MCF 10A (cell line): Measurements from ENCODE around the gene AGBL4. TPM values are rescaled to one million over a fixed set of nuclear protein-coding genes. Genes with fewer than 3 reads are reported as not detected.

Source experiments
- BruUV-seq: library from RNA; stranded (reverse); fragments of 400-500 nt; replicated peaks from 2 replicates; lab custom pipeline; 2021; lab: Mats Ljungman, UMichigan
- CTCF ChIA-PET: fragments of 300-600 bp; sonication (Branson Sonifier 250); formaldehyde crosslinking; extraction: SDS; loops from one replicate; lab custom pipeline; 2021; ENCODE audit warnings: antibody characterized with exemption, inconsistent platforms; lab: Yijun Ruan, JAX
- POLR2A ChIA-PET: fragments of 300-600, 350-650 bp; sonication (Branson Sonifier 250); formaldehyde crosslinking; extraction: SDS; loops from one replicate; lab custom pipeline; 2020; ENCODE audit warnings: antibody characterized with exemption, inconsistent platforms; lab: Yijun Ruan, JAX
- DNase-seq: peaks from one replicate; pipeline ENCODE4 v3.0.0-alpha.2; 2018; ENCODE audit not compliant: unreplicated experiment
- H3K27ac Mint-ChIP-seq: one replicate; pipeline ENCODE4 v1.8.0; 2022; ENCODE audit warnings: mild to moderate bottlenecking, low read depth, mixed read lengths; ENCODE audit not compliant: unreplicated experiment
- H3K27me3 Mint-ChIP-seq: one replicate; pipeline ENCODE4 v1.8.0; 2022; ENCODE audit warnings: mixed read lengths; ENCODE audit not compliant: insufficient read depth, unreplicated experiment
- H3K36me3 Mint-ChIP-seq: one replicate; pipeline ENCODE4 v1.8.0; 2022; ENCODE audit warnings: mild to moderate bottlenecking, moderate library complexity, mixed read lengths; ENCODE audit not compliant: insufficient read depth, unreplicated experiment
- H3K4me1 Mint-ChIP-seq: one replicate; pipeline ENCODE4 v1.8.0; 2022; ENCODE audit warnings: mixed read lengths; ENCODE audit not compliant: insufficient read depth, unreplicated experiment
- H3K4me3 Mint-ChIP-seq: one replicate; pipeline ENCODE4 v1.8.0; 2022; ENCODE audit warnings: mild to moderate bottlenecking, moderate library complexity, mixed read lengths; ENCODE audit not compliant: unreplicated experiment
- H3K9me3 Mint-ChIP-seq: one replicate; pipeline ENCODE4 v1.8.0; 2022; ENCODE audit warnings: mixed read lengths; ENCODE audit not compliant: unreplicated experiment
- intact Hi-C: fragments of 100-400 bp; cut with micrococcal nuclease; formaldehyde crosslinking; loops from 2 replicates; pipeline ENCODE4 v1.14.1; 2022
- total RNA-seq: library from RNA; stranded (reverse); gene quantifications from 2 replicates; pipeline ENCODE4 v1.2.3, GENCODE V29; 2022
- TF ChIP-seq, protein P1 (sequence below): fragments of 200-600 bp; IDR thresholded peaks from one replicate; pipeline ENCODE4 v1.8.0; 2022; ENCODE audit warnings: antibody characterized with exemption, mild to moderate bottlenecking; ENCODE audit not compliant: unreplicated experiment

Gene AGBL4
- total RNA-seq, 1 experiment from 2014 or later = not detected

DNA sequence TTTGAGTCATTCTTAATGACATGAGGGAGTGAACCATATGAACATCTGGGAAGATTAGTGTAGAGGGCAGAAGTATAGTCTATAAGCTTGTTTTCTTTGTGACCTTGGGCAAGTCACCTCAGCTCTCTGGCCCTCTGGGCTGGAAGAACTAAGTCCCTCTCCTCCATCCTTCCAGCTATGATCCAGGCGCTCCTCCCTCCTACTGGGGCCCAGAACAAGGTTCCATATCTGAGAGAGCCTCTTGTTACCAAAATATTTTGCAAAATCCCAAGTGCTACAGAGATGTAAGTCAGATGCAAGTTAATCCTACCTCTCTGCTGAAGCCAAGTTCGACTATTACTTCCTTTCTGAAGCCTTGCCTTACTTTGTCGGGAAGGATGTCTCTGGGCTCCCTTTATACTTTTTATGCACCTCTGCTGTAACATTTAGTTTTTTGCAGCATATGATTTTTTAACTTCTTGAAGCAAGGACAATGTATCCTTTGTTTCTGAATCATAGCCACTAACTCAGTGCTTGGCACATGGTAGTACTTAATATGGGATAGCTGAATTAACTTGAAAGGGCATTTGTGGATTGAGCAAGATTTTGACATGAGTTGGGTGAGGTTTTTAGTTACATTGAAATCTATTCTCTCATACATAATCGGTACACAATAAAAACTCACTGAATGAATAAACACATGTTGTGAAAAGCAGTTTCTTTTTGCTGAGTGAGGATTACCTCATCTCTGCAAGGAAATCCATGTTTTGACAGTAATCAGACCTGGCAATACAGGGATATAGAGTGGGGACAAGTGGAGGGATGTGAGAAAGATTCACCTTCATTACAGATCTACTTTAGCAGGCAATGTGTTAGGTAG lies 1192.4 kb downstream of the AGBL4 start:
- H3K4me1 Mint-ChIP-seq = peaks cover 4% of the 10 kb centered on the region
- TF ChIP-seq, protein P1, sequence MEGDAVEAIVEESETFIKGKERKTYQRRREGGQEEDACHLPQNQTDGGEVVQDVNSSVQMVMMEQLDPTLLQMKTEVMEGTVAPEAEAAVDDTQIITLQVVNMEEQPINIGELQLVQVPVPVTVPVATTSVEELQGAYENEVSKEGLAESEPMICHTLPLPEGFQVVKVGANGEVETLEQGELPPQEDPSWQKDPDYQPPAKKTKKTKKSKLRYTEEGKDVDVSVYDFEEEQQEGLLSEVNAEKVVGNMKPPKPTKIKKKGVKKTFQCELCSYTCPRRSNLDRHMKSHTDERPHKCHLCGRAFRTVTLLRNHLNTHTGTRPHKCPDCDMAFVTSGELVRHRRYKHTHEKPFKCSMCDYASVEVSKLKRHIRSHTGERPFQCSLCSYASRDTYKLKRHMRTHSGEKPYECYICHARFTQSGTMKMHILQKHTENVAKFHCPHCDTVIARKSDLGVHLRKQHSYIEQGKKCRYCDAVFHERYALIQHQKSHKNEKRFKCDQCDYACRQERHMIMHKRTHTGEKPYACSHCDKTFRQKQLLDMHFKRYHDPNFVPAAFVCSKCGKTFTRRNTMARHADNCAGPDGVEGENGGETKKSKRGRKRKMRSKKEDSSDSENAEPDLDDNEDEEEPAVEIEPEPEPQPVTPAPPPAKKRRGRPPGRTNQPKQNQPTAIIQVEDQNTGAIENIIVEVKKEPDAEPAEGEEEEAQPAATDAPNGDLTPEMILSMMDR = no peak
- no TSS peak for BruUV-seq
- H3K27me3 Mint-ChIP-seq = no peaks in the 10 kb centered on the region
- ChIA-PET POLR2A (interaction anchor here (0.9 to 1.7 kb wide), 2 partner anchors 21 to 47 kb away, joined by 3 to 5 read pairs; no protein-coding TSS in a partner anchor), CTCF (interaction anchor here (0.5 to 1.9 kb wide), 6 partner anchors 11 to 183 kb away, joined by 3 to 8 read pairs (median 5); no protein-coding TSS in a partner anchor)
- no peaks in the 10 kb centered on the region for H3K9me3 Mint-ChIP-seq
- no peak overlapping the region for H3K4me3 Mint-ChIP-seq
- intact Hi-C loops = no loop called here
- H3K36me3 Mint-ChIP-seq = no peaks in the 10 kb centered on the region
- H3K27ac Mint-ChIP-seq = peak overlapping the region; percentile 7
- DNase-seq = peak; percentile 26

DNA sequence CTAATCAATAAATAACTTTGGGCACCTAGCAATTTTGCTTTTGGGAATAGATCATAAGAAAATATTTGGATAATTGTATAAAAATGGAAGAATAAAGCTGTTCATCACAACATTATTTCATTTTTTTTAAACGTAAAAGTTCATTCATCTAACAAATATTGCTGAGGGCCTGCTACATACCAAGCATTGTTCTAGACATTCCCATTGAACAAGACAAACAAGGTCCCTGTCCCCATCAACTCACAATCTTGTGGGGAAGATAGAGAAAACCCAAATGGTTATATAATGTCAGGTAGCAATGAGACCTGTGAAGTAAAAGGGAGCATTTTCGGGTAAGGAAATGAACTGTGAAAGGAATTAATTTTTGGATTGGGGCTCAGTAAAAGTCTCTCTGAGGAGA lies 1193.0 kb downstream of the AGBL4 start:
- H3K4me1 Mint-ChIP-seq = peaks cover 4% of the 10 kb centered on the region
- intact Hi-C loops = no loop called here
- H3K9me3 Mint-ChIP-seq = no peaks in the 10 kb centered on the region
- no peak for DNase-seq
- ChIA-PET CTCF (interaction anchor here (0.5 to 2.2 kb wide), 6 partner anchors 10 to 182 kb away, joined by 3 to 11 read pairs (median 5); no protein-coding TSS in a partner anchor), POLR2A (interaction anchor here (0.9 to 1.7 kb wide), 2 partner anchors 22 to 48 kb away, joined by 3 to 5 read pairs; no protein-coding TSS in a partner anchor)
- H3K27me3 Mint-ChIP-seq = no peaks in the 10 kb centered on the region
- no peak overlapping the region for H3K4me3 Mint-ChIP-seq
- no TSS peak for BruUV-seq
- no peaks in the 10 kb centered on the region for H3K36me3 Mint-ChIP-seq
- TF ChIP-seq, protein P1 = no peak
- H3K27ac Mint-ChIP-seq = no peak overlapping the region

DNA sequence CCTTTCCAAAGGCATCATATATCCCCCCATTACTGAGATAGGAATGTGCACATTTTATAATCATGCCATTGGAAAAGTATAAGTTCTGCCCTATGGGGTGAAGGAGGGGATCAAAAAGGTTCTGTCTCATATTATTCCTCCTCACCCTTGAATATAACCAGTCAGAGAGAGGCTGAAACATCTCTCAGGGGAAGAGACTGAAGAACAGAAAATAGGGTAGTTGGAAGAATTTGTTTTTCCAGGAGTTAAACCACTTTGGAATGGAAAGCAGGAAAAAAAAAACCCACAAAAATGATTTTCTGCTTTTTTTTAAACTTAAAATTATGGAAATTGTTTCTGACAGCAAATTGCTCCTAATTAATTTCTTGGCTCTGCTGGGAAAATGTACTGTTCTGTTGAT lies 1194.3 kb downstream of the AGBL4 start:
- BruUV-seq = no TSS peak

More for the DNA sequence above, 1194.3 kb downstream of the AGBL4 start:
- H3K36me3 Mint-ChIP-seq = no peaks in the 10 kb centered on the region
- ChIA-PET CTCF (interaction anchor here (1.0 to 2.2 kb wide), 2 partner anchors 12 to 41 kb away, joined by 3 to 11 read pairs; no protein-coding TSS in a partner anchor), POLR2A (no interaction called here)
- intact Hi-C loops = no loop called here
- DNase-seq = no peak
- H3K27me3 Mint-ChIP-seq = no peaks in the 10 kb centered on the region
- TF ChIP-seq, protein P1 = no peak
- no peaks in the 10 kb centered on the region for H3K9me3 Mint-ChIP-seq
- peaks cover 4% of the 10 kb centered on the region for H3K4me1 Mint-ChIP-seq
- H3K4me3 Mint-ChIP-seq = no peak overlapping the region
- no peak overlapping the region for H3K27ac Mint-ChIP-seq
